Testis (tissue), 3 donors: Measurements from ENCODE around the gene PROC. TPM values are rescaled to one million over a fixed set of nuclear protein-coding genes. Genes with fewer than 3 reads are reported as not detected.

Experiments
- DNase-seq: peaks from one replicate; pipeline ENCODE4 v3.0.0-alpha.2; 2019
- H3K27ac ChIP-seq, 2 donors: fragments of 200-600 bp; sonication (generic); one replicate each; pipeline ENCODE4 v1.5.1; 2019
- H3K27me3 ChIP-seq: fragments of 200-600 bp; sonication (generic); one replicate; pipeline ENCODE4 v1.5.1; 2019
- H3K36me3 ChIP-seq: fragments of 200-600 bp; sonication (generic); one replicate; pipeline ENCODE4 v1.5.1; 2017; ENCODE audit warnings: low read depth; ENCODE audit errors: missing control alignments
- H3K4me1 ChIP-seq: fragments of 200-600 bp; sonication (generic); one replicate; pipeline ENCODE4 v1.5.1; 2019
- H3K4me3 ChIP-seq, 2 donors: fragments of 200-600 bp; sonication (generic); one replicate each; pipeline ENCODE4 v1.5.1; 2017 to 2019
- H3K9me3 ChIP-seq: fragments of 200-600 bp; sonication (generic); one replicate; pipeline ENCODE4 v1.5.1; 2017
- CTCF ChIP-seq, 3 experiments: fragments of 450-650 bp in 2 of 3; fragments of 200-600 bp in 1 of 3; sonication (generic) in 1 of 3; IDR thresholded peaks; one replicate each; pipeline ENCODE4 v1.5.1; 2016 to 2019; ENCODE audit warnings: antibody characterized with exemption in 3 of 3, mild to moderate bottlenecking in 2 of 3, moderate library complexity in 1 of 3
- POLR2A ChIP-seq: fragments of 450-650 bp; IDR thresholded peaks from one replicate; pipeline ENCODE4 v1.6.1; 2017; ENCODE audit warnings: antibody characterized with exemption, mild to moderate bottlenecking, moderate library complexity
- WGBS, 2 donors: methylation state at CpG; one replicate each; pipeline ENCODE4 v1.1.5; 2018; 5-methylcytosine and 5-hydroxymethylcytosine counted together
- intact Hi-C: fragments of 100-400 bp; cut with DNase I; formaldehyde crosslinking; loops from one replicate; pipeline ENCODE4 v1.15.1; 2023; ENCODE audit warnings: low total_unique reads
- polyA plus RNA-seq: library from polyadenylated mRNA; stranded (reverse); fragments of 350-450 nt; fragmentation: Illumina TruSeq; extraction: RNeasy Lipid Tissue Mini Kit (QIAGEN cat#74804); gene quantifications from one replicate; pipeline ENCODE4 v1.2.3, GENCODE V29; 2014; ENCODE audit warnings: low read depth, low replicate concordance; ENCODE audit not compliant: insufficient read depth
- total RNA-seq, 2 donors: library from RNA; depleted of rRNA; stranded (reverse); fragments of >200 nt; gene quantifications; one replicate each; pipeline ENCODE4 v1.2.3, GENCODE V29; 2016

PROC gene
- total and polyA plus RNA-seq, 3 donors from 2014 or later = 0.63 TPM; not detected in 2

- H3K9me3 ChIP-seq = no peaks in the 10 kb centered on the region
- intact Hi-C loops = no loop called here
- no peak overlapping the region for H3K27ac ChIP-seq
- 81 to 85% methylated on average over 14 of the region's 14 CpGs for WGBS, 2 donors
- no peaks in the 10 kb centered on the region for H3K4me1 ChIP-seq
- no peaks in the 10 kb centered on the region for H3K36me3 ChIP-seq
- H3K4me3 ChIP-seq = no peak overlapping the region
- H3K27me3 ChIP-seq = no peaks in the 10 kb centered on the region
- no peak for TF ChIP-seq POLR2A
- no peak for TF ChIP-seq CTCF (IDR thresholded peaks at IDR 0.05)
- DNase-seq = no peak
Measured at GRCh38 chr2:127431408-127432023, 13.3 kb downstream of the PROC start.

GRCh38 chr2:127434515-127434914 lies 16.3 kb downstream of the PROC start:
- H3K27me3 ChIP-seq = no peaks in the 10 kb centered on the region
- H3K4me3 ChIP-seq = no peak overlapping the region
- no peak overlapping the region for H3K27ac ChIP-seq
- H3K36me3 ChIP-seq = no peaks in the 10 kb centered on the region
- no peaks in the 10 kb centered on the region for H3K9me3 ChIP-seq
- no peaks in the 10 kb centered on the region for H3K4me1 ChIP-seq
- TF ChIP-seq POLR2A (no peak), CTCF (IDR thresholded peaks at IDR 0.05) (no peak)
- 91% methylated on average over 6 of the region's 6 CpGs for WGBS, 2 donors
- intact Hi-C loops = no loop called here
- no peak for DNase-seq

DNA sequence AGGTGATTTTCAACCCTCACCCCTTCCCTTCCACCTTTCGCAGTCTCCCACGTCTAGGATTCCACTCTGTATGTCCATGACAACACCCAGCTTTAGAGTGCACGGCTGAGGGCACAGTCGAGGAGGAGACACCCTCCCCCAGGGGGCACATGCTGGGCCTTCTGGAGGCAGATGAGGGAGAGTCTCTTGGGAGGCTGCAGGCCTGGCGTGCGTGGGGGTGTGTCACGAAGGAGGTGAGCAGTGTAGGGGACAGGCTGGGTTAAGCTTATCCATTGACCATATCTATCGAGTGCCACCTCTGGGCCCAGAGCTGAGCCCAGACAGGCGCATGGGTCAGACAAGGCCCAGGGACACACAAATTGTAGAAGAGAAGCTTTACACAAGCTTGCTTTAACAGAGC lies 18.8 kb downstream of the PROC start:
- no peaks in the 10 kb centered on the region for H3K36me3 ChIP-seq
- no peaks in the 10 kb centered on the region for H3K27me3 ChIP-seq
- H3K27ac ChIP-seq = no peak overlapping the region
- intact Hi-C loops = no loop called here
- no peaks in the 10 kb centered on the region for H3K9me3 ChIP-seq
- no peaks in the 10 kb centered on the region for H3K4me1 ChIP-seq
- no peak for TF ChIP-seq POLR2A
- TF ChIP-seq CTCF (IDR thresholded peaks at IDR 0.05) = no peak
- DNase-seq = no peak
- 85 to 89% methylated on average over 9 of the region's 9 CpGs for WGBS, 2 donors
- no peak overlapping the region for H3K4me3 ChIP-seq

DNA sequence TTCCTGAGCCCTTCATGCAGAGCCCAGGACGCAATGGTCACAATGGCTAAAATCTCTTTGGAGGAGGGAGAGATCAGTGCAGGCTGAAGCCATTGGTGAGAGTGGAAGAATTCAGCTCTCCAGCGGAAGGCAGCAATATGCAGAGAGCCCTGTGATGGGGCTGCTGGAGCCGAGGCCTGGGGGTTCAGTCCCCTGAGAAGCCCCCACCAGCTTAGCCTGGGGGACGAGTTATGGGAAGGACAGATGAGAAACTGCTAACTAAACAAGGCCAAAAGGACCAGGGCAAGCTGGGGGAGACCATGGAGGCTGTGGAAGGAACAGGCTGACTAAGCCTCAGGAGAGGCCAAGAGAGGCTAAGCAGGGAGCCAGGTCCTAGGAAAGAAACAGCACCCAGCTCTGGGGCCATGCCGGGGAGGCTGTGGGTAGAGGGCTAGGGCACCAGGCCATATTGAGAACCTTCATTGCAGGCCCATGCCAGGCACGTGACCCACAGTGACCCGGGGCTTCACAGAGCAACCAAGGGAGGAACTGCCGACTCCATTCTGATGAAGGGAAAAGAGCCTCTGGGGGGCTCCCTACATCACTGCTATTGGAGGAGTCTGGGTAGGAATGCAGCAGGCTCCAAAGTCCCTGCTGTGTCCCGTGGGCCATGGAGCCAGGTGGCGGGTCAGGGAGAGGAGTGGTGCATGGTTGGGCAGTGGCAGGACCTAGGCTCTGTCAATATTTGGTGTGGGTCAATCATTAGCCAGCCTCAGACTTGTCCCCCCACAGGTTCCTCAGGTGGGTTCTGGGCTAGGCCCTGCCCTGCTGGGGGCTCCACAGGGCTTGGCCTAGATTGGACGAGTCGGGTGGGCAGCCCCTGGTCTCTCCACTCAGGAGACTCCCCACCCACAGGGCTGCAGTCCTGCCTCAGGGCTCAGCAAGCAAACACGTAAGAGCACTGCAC lies 19.8 kb downstream of the PROC start:
- H3K27ac ChIP-seq = no peak overlapping the region
- no peaks in the 10 kb centered on the region for H3K36me3 ChIP-seq
- no peaks in the 10 kb centered on the region for H3K4me1 ChIP-seq
- TF ChIP-seq POLR2A (no peak), CTCF (IDR thresholded peaks at IDR 0.05) (no peak)
- WGBS, 2 donors = 90 to 91% methylated on average over 13 of the region's 13 CpGs
- intact Hi-C loops = no loop called here
- H3K9me3 ChIP-seq = no peaks in the 10 kb centered on the region
- no peaks in the 10 kb centered on the region for H3K27me3 ChIP-seq
- H3K4me3 ChIP-seq = no peak overlapping the region
- no peak for DNase-seq
